ENCODE data around the gene STPG4.

DNA sequence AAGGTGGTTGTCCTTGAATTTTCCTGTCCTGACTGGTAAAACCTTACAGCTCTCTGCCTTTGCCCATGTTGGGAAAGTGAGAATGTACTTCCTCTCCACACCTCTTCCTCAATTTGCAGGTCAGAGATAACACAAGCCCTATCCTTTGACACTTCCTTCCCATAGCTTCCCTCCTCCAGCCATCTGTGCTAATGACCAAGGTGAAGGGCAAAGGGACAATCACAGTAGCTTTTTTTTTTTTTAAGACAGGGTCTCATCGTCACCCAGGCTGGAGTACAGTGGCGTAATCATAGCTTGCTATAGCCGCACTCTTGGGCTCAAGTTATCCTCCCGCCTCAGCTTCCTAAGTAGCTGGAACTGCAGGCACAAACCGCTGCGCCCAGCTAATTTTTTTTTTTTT lies 24.3 kb upstream of the STPG4 start:
- no peak for TF ChIP-seq POLR2A (IDR thresholded peaks at IDR 0.05)
- TF ChIP-seq, protein P1, sequence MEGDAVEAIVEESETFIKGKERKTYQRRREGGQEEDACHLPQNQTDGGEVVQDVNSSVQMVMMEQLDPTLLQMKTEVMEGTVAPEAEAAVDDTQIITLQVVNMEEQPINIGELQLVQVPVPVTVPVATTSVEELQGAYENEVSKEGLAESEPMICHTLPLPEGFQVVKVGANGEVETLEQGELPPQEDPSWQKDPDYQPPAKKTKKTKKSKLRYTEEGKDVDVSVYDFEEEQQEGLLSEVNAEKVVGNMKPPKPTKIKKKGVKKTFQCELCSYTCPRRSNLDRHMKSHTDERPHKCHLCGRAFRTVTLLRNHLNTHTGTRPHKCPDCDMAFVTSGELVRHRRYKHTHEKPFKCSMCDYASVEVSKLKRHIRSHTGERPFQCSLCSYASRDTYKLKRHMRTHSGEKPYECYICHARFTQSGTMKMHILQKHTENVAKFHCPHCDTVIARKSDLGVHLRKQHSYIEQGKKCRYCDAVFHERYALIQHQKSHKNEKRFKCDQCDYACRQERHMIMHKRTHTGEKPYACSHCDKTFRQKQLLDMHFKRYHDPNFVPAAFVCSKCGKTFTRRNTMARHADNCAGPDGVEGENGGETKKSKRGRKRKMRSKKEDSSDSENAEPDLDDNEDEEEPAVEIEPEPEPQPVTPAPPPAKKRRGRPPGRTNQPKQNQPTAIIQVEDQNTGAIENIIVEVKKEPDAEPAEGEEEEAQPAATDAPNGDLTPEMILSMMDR (IDR thresholded peaks at IDR 0.05), result no peak
- TF ChIP-seq POLR2AphosphoS5 (IDR thresholded peaks at IDR 0.05), result no peak

Data from transverse colon (tissue), 4 donors.